ENCODE results near the gene AKNAD1.

Gene AKNAD1

DNA sequence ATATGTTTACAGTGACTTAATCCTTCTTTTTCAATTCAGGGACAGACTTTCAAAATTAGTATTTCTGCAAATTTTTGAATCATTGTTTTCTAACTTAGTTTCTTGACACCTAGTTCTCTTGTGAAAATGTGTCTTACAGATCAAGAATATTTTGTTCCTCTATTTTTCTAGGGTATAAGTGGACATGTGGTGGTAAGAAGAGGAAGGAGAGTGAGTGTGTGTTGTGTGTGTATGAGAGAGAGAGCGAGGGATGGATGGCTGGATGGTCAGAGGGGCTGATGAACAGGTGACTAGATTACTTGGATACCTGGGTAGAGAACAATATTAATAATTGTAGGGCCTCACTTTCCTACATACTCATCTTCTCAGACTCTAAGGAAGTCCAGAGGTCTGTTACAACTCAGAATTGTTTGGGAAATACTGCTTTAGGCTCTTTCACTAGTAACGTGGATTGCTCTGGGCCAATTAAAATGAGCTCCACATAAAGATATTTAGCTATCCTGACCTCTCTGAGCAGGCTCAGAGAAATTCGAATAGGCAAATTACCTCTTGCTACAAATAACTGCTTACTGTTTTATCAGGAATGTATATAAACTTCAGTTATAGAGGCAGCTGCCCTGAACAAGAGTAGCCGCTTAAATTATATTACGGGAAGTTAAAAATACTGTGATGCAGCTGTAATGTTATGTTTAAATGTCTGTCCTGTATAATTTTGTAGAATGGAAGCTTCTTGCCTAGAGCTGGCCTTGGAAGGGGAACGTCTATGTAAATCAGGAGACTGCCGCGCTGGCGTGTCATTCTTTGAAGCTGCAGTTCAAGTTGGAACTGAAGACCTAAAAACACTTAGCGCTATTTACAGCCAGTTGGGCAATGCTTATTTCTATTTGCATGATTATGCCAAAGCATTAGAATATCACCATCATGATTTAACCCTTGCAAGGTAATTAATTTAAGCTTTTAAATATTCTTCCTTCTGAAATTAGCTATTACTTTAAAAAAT lies 39.6 kb upstream of the AKNAD1 start:
- Histone ChIP-seq H4K20me1 (ENCODE audit: control insufficient read depth, insufficient read depth, low read depth, low read length) (no peaks in the 10 kb centered on the region), H3K36me3 (ENCODE audit: control insufficient read depth, low read length) (peaks cover 13% of the 10 kb centered on the region), H3K79me2 (ENCODE audit: control insufficient read depth, low read length) (no peaks in the 10 kb centered on the region), H3K27ac (ENCODE audit: low read depth, low read length) (no peak overlapping the region), H3K4me1 (ENCODE audit: control insufficient read depth, low read length) (no peaks in the 10 kb centered on the region), H3K9me3 (ENCODE audit: control insufficient read depth, insufficient read depth, low read length) (no peaks in the 10 kb centered on the region), H3K4me3 (ENCODE audit: low read length) (no peak overlapping the region), H3K27me3 (ENCODE audit: control insufficient read depth, low read length) (no peaks in the 10 kb centered on the region), H3K4me2 (ENCODE audit: low read length) (no peak overlapping the region), H3K9me2 (replicated peaks; ENCODE audit: control insufficient read depth, low read length) (no peaks in the 10 kb centered on the region), H3F3A (ENCODE audit: control insufficient read depth, insufficient read depth) (0 out of 2 replicates have a peak, but pooled peaks cover 3% of the 10 kb centered on the region)
- no peak for TF ChIP-seq EZH2phosphoT487 (IDR thresholded peaks at IDR 0.05; ENCODE audit: borderline replicate concordance, low read length)
- TF ChIP-seq, protein P1, sequence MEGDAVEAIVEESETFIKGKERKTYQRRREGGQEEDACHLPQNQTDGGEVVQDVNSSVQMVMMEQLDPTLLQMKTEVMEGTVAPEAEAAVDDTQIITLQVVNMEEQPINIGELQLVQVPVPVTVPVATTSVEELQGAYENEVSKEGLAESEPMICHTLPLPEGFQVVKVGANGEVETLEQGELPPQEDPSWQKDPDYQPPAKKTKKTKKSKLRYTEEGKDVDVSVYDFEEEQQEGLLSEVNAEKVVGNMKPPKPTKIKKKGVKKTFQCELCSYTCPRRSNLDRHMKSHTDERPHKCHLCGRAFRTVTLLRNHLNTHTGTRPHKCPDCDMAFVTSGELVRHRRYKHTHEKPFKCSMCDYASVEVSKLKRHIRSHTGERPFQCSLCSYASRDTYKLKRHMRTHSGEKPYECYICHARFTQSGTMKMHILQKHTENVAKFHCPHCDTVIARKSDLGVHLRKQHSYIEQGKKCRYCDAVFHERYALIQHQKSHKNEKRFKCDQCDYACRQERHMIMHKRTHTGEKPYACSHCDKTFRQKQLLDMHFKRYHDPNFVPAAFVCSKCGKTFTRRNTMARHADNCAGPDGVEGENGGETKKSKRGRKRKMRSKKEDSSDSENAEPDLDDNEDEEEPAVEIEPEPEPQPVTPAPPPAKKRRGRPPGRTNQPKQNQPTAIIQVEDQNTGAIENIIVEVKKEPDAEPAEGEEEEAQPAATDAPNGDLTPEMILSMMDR (IDR thresholded peaks at IDR 0.05; ENCODE audit: low read depth, low read length, poor library complexity, severe bottlenecking), result no peak

- H3K27ac ChIP-seq (ENCODE audit: low read depth, low read length), result no peak overlapping the region
- no peak for TF ChIP-seq EZH2phosphoT487 (IDR thresholded peaks at IDR 0.05; ENCODE audit: borderline replicate concordance, low read length)
- TF ChIP-seq, protein P1 (IDR thresholded peaks at IDR 0.05; ENCODE audit: low read depth, low read length, poor library complexity, severe bottlenecking), result no peak
Measured at GRCh38 chr1:108893141-108893530, 36.2 kb upstream of the AKNAD1 start.

DNA sequence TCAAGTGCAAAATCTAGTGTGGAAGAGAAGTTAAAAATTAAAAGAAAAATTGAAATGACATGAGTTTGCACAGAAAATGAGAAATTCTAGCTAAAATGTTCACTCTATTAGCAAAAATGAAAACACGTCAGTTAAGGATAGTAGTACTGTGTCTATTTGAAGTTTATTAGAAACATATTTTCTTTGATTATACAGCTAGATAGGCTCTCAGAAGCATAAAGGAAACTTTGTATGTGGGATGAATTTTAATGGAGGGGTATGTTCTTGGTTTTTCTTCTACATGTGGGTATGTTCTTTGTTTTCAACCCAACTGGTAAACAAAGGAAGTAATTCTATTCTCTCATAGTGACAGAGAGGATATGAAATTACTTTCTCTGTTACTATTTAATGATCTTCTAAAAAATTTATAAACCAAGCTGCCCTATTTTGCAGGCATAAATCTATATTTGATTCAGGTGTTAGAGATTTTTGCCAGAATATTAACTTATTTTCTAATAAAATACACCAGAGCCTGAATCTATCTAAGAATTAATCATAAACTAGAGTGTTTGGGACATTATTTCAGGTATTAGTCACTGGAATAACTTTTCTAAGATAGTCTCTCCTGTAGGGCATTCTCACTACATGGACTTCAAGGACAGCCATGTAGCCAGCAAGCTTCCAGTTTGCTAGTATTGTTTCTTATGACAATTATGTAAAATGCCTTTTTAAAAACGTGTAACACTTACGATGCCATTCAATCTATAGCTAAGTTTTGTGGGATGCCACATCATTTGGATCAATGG lies 35.7 kb upstream of the AKNAD1 start:
- H3K4me2 ChIP-seq (ENCODE audit: low read length), result no peak overlapping the region

More at GRCh38 chr1:108893141-108893530, 36.2 kb upstream of the AKNAD1 start:
- H4K20me1 ChIP-seq (ENCODE audit: control insufficient read depth, insufficient read depth, low read depth, low read length), result no peaks in the 10 kb centered on the region
- H3F3A ChIP-seq (ENCODE audit: control insufficient read depth, insufficient read depth), result 0 out of 2 replicates have a peak, but pooled peaks cover 3% of the 10 kb centered on the region
- H3K9me2 ChIP-seq (replicated peaks; ENCODE audit: control insufficient read depth, low read length), result no peaks in the 10 kb centered on the region
- H3K4me3 ChIP-seq (ENCODE audit: low read length), result no peak overlapping the region
- H3K4me1 ChIP-seq (ENCODE audit: control insufficient read depth, low read length), result no peaks in the 10 kb centered on the region
- H3K27me3 ChIP-seq (ENCODE audit: control insufficient read depth, low read length), result no peaks in the 10 kb centered on the region
- H3K36me3 ChIP-seq (ENCODE audit: control insufficient read depth, low read length), result peaks cover 3% of the 10 kb centered on the region; the same call in 1 of the 2 replicates
- H3K9me3 ChIP-seq (ENCODE audit: control insufficient read depth, insufficient read depth, low read length), result no peaks in the 10 kb centered on the region
- no peaks in the 10 kb centered on the region for H3K79me2 ChIP-seq (ENCODE audit: control insufficient read depth, low read length)
- no peak overlapping the region for H3K4me2 ChIP-seq (ENCODE audit: low read length)

More for the DNA sequence above, 35.7 kb upstream of the AKNAD1 start:
- Histone ChIP-seq H3K79me2 (ENCODE audit: control insufficient read depth, low read length) (no peaks in the 10 kb centered on the region), H3K27me3 (ENCODE audit: control insufficient read depth, low read length) (no peaks in the 10 kb centered on the region), H3K36me3 (ENCODE audit: control insufficient read depth, low read length) (peaks cover 3% of the 10 kb centered on the region; the same call in 1 of the 2 replicates), H4K20me1 (ENCODE audit: control insufficient read depth, insufficient read depth, low read depth, low read length) (no peaks in the 10 kb centered on the region), H3K4me1 (ENCODE audit: control insufficient read depth, low read length) (no peaks in the 10 kb centered on the region), H3K4me3 (ENCODE audit: low read length) (no peak overlapping the region), H3K27ac (ENCODE audit: low read depth, low read length) (no peak overlapping the region), H3F3A (ENCODE audit: control insufficient read depth, insufficient read depth) (0 out of 2 replicates have a peak, but pooled peaks cover 3% of the 10 kb centered on the region), H3K9me3 (ENCODE audit: control insufficient read depth, insufficient read depth, low read length) (no peaks in the 10 kb centered on the region), H3K9me2 (replicated peaks; ENCODE audit: control insufficient read depth, low read length) (no peaks in the 10 kb centered on the region)
- TF ChIP-seq EZH2phosphoT487 (IDR thresholded peaks at IDR 0.05; ENCODE audit: borderline replicate concordance, low read length), result no peak
- TF ChIP-seq, protein P1 (IDR thresholded peaks at IDR 0.05; ENCODE audit: low read depth, low read length, poor library complexity, severe bottlenecking), result no peak

All from DOHH2 (cell line).